HL-60/S4 (cell line): ENCODE results near the gene EIF3L.

Experiments used
- in situ Hi-C: fragments of 300-500 bp; cut with MboI; formaldehyde crosslinking; loops from 2 replicates; pipeline ENCODE4 v1.14.3; 2022; ENCODE audit warnings: low sequenced_read_pairs

EIF3L gene

GRCh38 chr22:37816543-37817180 lies 32.6 kb upstream of the EIF3L start:
- in situ Hi-C loops, result loop anchor here (10.0 kb wide), 1 partner anchor 148 kb away; no protein-coding TSS in a partner anchor

- in situ Hi-C loops, result loop anchor here (10.0 kb wide), 1 partner anchor 147 kb away; no protein-coding TSS in a partner anchor
Observed at GRCh38 chr22:37817705-37818408, 31.4 kb upstream of the EIF3L start.

- in situ Hi-C loops, result loop anchor here (10.0 kb wide), 1 partner anchor 146 kb away; no protein-coding TSS in a partner anchor
Observed at GRCh38 chr22:37818409-37819104, 30.7 kb upstream of the EIF3L start.

GRCh38 chr22:37819105-37819433 lies 30.1 kb upstream of the EIF3L start:
- in situ Hi-C loops, result loop anchor here (10.0 kb wide), 1 partner anchor 146 kb away; no protein-coding TSS in a partner anchor

GRCh38 chr22:37820350-37820749 lies 28.9 kb upstream of the EIF3L start:
- in situ Hi-C loops, result no loop called here

GRCh38 chr22:37822079-37822833 lies 27.0 kb upstream of the EIF3L start:
- in situ Hi-C loops, result no loop called here

GRCh38 chr22:37823134-37823985 lies 25.9 kb upstream of the EIF3L start, which contains the start of gene GALR3:
TSS of gene GALR3 (plus strand) at chr22:37823382. CDS start at chr22:37823407, 25 bp downstream.
- in situ Hi-C loops, result no loop called here

- in situ Hi-C loops, result no loop called here
Observed at GRCh38 chr22:37824674-37825641, 24.3 kb upstream of the EIF3L start.

GRCh38 chr22:37827056-37827455 lies 22.2 kb upstream of the EIF3L start:
- in situ Hi-C loops, result no loop called here

GRCh38 chr22:37830093-37830842 lies 19.0 kb upstream of the EIF3L start:
- in situ Hi-C loops, result no loop called here

- in situ Hi-C loops, result no loop called here
Observed at GRCh38 chr22:37831472-37831871, 17.7 kb upstream of the EIF3L start.

GRCh38 chr22:37832022-37832857 lies 17.0 kb upstream of the EIF3L start:
- in situ Hi-C loops, result no loop called here

- in situ Hi-C loops, result no loop called here
Observed at GRCh38 chr22:37842015-37842793, 7.0 kb upstream of the EIF3L start.

- in situ Hi-C loops, result no loop called here
Observed at GRCh38 chr22:37843741-37844089, 5.5 kb upstream of the EIF3L start.

GRCh38 chr22:37844904-37845329 lies 4.3 kb upstream of the EIF3L start:
- in situ Hi-C loops, result no loop called here

GRCh38 chr22:37846433-37846832 lies 2.8 kb upstream of the EIF3L start:
- in situ Hi-C loops, result no loop called here
